Karpas-422 (cell line): ENCODE measurements around the gene PTGES2. TPM values are rescaled to one million over a fixed set of nuclear protein-coding genes. Genes with fewer than 3 reads are reported as not detected.
A peak's percentile ranks its signal among the peaks of the same experiment; 100 is the strongest.
"Not testable (repeated sequence)": the region's sequence is repeated elsewhere in the genome, so short reads cannot be mapped to it uniquely, and the experiment has no call there.

Experiments
- DNase-seq: peaks from one replicate; pipeline ENCODE4 v3.0.0-alpha.2; 2015
- H2AFZ ChIP-seq: fragments of 200-600 bp; sonication (generic); 2 replicates; pipeline ENCODE4 v1.6.1; 2014; ENCODE audit warnings: antibody characterized with exemption, low read length, mixed read lengths
- H3K27ac ChIP-seq: fragments of 200-600 bp; sonication (generic); 2 replicates; pipeline ENCODE4 v1.5.1; 2014; ENCODE audit warnings: mild to moderate bottlenecking, low read length, moderate library complexity
- H3K27me3 ChIP-seq: fragments of 200-600 bp; sonication (generic); 2 replicates; pipeline ENCODE4 v1.6.1; 2014; ENCODE audit warnings: low read length, mixed read lengths
- H3K36me3 ChIP-seq: fragments of 200-600 bp; sonication (generic); 2 replicates; pipeline ENCODE4 v1.6.1; 2014; ENCODE audit warnings: low read length, mixed read lengths; ENCODE audit not compliant: insufficient read depth
- H3K4me1 ChIP-seq: fragments of 200-600 bp; sonication (generic); 2 replicates; pipeline ENCODE4 v1.6.1; 2014; ENCODE audit warnings: mild to moderate bottlenecking, low read length, mixed read lengths
- H3K4me2 ChIP-seq: fragments of 200-600 bp; sonication (generic); 2 replicates; pipeline ENCODE4 v1.6.1; 2014; ENCODE audit warnings: low read length, low read depth, mild to moderate bottlenecking; ENCODE audit not compliant: poor library complexity, severe bottlenecking
- H3K4me3 ChIP-seq: fragments of 200-600 bp; sonication (generic); 2 replicates; pipeline ENCODE4 v1.5.1; 2014; ENCODE audit warnings: mild to moderate bottlenecking, antibody characterized with exemption, low read length, mixed read lengths
- H3K79me2 ChIP-seq: fragments of 200-600 bp; sonication (generic); 2 replicates; pipeline ENCODE4 v1.6.1; 2014; ENCODE audit warnings: mild to moderate bottlenecking, low read length, mixed read lengths
- H3K9ac ChIP-seq: fragments of 200-600 bp; sonication (generic); 2 replicates; pipeline ENCODE4 v1.6.0; 2014; ENCODE audit warnings: low read length
- H3K9me2 ChIP-seq: fragments of 200-600 bp; sonication (generic), shearing (Covaris generic); replicated peaks from 2 replicates; pipeline ENCODE4 v1.6.0; 2014; ENCODE audit warnings: mild to moderate bottlenecking, low read length, moderate library complexity; ENCODE audit not compliant: insufficient read depth
- H3K9me3 ChIP-seq: fragments of 300-700, 200-600 bp; sonication (generic); 2 replicates; pipeline ENCODE4 v1.6.1; 2014; ENCODE audit warnings: low read length, mixed read lengths
- H4K20me1 ChIP-seq: fragments of 200-600 bp; sonication (generic); 2 replicates; pipeline ENCODE4 v1.6.1; 2014; ENCODE audit warnings: mild to moderate bottlenecking, antibody characterized with exemption, low read length, low read depth; ENCODE audit not compliant: insufficient read depth
- total RNA-seq: library from RNA; depleted of rRNA; stranded (reverse); fragments of >200 nt; shearing (Covaris generic); gene quantifications from 2 replicates; pipeline ENCODE4 v1.2.3, GENCODE V29; 2014; ENCODE audit warnings: low replicate concordance

PTGES2 gene
- total RNA-seq, 1 experiment from 2014 or later, result 68.4 TPM

DNA sequence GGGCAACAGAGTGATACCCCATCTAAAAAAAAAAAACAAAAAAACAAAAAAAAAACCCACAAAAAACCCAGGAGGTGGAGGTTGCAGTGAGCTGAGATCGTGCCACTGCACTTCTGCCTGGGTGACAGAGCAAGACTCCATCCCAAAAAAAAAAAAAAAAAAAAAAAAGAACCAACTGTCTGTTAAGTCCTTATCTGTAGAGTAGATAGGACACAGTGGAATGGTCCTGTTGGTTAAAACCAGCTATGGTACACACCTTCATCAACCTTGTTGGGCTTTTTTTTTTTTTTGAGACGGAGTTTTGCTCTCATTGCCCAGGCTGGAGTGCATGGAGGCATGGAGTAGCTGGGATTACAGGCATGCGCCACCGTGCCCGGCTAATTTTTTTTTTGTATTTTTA, 47.3 kb downstream of the PTGES2 start:
- no peaks in the 10 kb centered on the region for H4K20me1 ChIP-seq
- H3K36me3 ChIP-seq, result no peaks in the 10 kb centered on the region
- H3K9ac ChIP-seq, result no peak overlapping the region
- no peak for DNase-seq
- no peaks in the 10 kb centered on the region for H3K4me1 ChIP-seq
- no peak overlapping the region for H3K4me3 ChIP-seq
- no peak overlapping the region for H3K27ac ChIP-seq
- H2AFZ ChIP-seq, result no peak overlapping the region
- H3K9me2 ChIP-seq, result no peaks in the 10 kb centered on the region
- H3K79me2 ChIP-seq, result peaks cover 54% of the 10 kb centered on the region
- no peak overlapping the region for H3K4me2 ChIP-seq
- no peaks in the 10 kb centered on the region for H3K9me3 ChIP-seq
- H3K27me3 ChIP-seq, result no peaks in the 10 kb centered on the region

DNA sequence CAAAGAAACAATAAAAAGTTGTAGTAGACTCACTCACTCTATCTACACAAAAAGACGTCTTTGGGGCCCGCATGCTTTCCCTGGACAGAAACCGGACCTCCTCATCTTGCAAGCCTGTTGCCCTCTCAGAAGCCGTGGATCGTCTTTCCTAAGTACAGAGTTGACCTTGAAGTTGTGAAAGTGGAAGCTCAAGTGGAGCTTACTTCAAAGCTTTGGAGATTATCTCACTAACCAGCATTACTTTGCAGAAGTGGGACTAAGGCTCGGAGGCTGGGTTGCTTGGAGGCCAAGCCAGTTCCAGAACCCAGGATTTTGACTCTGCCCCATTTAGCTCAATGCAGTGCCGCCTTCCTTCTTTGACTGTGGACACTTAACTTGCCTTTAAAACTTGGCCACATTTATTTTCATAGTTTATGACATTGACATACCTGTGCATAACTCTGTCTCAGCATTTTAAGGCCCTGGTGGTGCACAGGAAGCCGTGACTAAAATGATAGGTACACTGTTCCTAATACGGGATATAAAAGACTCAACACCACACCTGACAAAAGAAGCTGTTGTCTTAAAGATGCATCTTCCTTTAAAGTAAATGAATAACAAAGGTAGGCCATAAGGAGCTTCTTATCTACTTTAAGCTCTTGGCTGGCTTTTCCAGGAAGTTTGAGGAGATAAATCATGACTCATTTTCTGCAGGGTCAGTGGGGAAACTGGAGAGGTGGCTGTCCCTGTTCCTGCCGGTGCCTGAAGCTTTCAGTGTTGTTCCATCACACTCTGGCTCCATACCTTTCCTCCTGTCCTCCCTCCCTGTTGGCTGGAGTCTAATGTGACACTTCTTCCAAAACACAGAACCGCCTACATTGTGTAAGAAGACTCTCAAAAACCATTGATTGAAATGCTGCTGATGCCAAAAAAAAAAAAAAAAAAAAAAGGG, 48.8 kb downstream of the PTGES2 start:
- H3K9me2 ChIP-seq, result no peaks in the 10 kb centered on the region
- H2AFZ ChIP-seq, result no peak overlapping the region
- peaks cover 62% of the 10 kb centered on the region for H3K79me2 ChIP-seq
- H4K20me1 ChIP-seq, result no peaks in the 10 kb centered on the region
- no peak overlapping the region for H3K27ac ChIP-seq
- no peak overlapping the region for H3K4me3 ChIP-seq
- H3K4me1 ChIP-seq, result no peaks in the 10 kb centered on the region
- no peaks in the 10 kb centered on the region for H3K27me3 ChIP-seq
- no peaks in the 10 kb centered on the region for H3K36me3 ChIP-seq
- H3K9me3 ChIP-seq, result no peaks in the 10 kb centered on the region
- no peak overlapping the region for H3K9ac ChIP-seq
- no peak overlapping the region for H3K4me2 ChIP-seq
- no peak for DNase-seq

DNA sequence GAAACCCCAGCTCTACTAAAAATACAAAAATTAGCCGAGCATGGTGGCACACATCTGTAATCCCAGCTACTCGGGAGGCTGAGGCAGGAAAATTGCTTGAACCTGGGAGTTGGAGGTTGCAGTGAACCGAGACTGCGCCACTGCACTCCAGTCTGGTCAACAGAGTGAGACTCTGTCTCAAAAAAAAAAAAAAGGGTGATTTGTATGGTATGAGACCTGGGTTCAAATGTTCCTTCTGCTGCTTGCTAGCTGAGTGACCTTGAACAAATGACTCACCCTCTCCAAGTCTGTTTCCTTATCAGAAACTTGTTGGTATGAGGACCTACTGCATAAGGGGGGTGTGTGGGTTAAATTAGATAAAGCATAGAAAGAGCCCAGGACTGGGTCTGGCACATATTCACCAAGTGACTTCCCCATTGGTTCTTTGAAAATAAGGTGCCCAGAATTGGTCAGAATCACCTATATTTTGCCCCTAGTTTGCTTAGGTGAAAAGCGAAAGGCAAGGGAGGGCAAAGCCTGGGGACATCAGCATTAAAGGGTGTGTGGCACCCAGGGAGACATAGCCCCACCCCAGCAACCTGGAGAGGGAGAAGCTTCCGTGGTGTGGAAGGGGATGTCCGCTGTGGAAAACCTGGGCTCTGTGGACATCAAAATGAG, 49.6 kb downstream of the PTGES2 start:
- Histone ChIP-seq H3K27me3 (no peaks in the 10 kb centered on the region), H3K4me1 (peaks cover 5% of the 10 kb centered on the region), H3K4me3 (no peak overlapping the region), H3K27ac (no peak overlapping the region), H3K9me2 (no peaks in the 10 kb centered on the region), H3K36me3 (no peaks in the 10 kb centered on the region), H2AFZ (no peak overlapping the region), H3K4me2 (no peak overlapping the region), H3K79me2 (peaks cover 70% of the 10 kb centered on the region), H3K9ac (no peak overlapping the region), H3K9me3 (no peaks in the 10 kb centered on the region), H4K20me1 (no peaks in the 10 kb centered on the region)
- no peak for DNase-seq

DNA sequence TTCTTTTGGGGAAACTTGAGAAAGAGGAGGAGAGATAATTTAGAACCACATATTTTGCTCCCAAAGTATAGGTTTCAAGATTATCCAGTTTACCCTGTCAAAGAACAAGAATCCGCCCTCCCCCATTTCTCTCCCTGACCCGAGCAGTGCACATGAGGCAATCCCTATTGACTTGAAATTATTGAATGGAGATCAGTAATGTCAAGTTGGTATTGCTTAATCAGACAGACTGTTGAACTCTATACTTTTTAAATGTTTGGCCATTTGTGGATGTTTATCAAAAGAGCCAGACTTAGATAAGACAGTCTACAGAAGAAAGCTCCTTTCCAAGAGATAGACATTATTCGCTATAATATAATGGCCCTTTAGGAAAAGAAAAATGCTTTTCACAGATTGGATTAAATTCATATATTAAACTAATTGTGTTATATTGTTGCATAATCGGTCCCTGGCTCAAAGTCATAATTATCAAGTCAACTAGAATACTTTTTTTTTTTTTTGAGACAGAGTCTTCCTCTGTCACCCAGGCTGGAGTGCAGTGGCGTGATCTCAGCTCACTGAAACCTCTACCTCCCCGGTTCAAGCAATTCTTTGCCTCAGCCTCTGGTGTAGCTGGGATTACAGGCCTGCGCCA, 54.2 kb downstream of the PTGES2 start:
- peak overlapping the region; percentile 57 for H3K9ac ChIP-seq
- peaks cover 35% of the 10 kb centered on the region for H3K4me1 ChIP-seq
- no peaks in the 10 kb centered on the region; the same call in 1 of the 2 replicates for H4K20me1 ChIP-seq
- H3K4me2 ChIP-seq, result peak overlapping the region; percentile 67
- peak overlapping the region; percentile 86 for H3K27ac ChIP-seq
- peaks cover 87% of the 10 kb centered on the region for H3K79me2 ChIP-seq
- H3K27me3 ChIP-seq, result no peaks in the 10 kb centered on the region
- H3K9me2 ChIP-seq, result no peaks in the 10 kb centered on the region
- no peaks in the 10 kb centered on the region for H3K36me3 ChIP-seq
- H2AFZ ChIP-seq, result no peak overlapping the region
- no peak for DNase-seq
- no peaks in the 10 kb centered on the region for H3K9me3 ChIP-seq
- peak overlapping the region; percentile 54; the same call in 1 of the 2 replicates for H3K4me3 ChIP-seq

DNA sequence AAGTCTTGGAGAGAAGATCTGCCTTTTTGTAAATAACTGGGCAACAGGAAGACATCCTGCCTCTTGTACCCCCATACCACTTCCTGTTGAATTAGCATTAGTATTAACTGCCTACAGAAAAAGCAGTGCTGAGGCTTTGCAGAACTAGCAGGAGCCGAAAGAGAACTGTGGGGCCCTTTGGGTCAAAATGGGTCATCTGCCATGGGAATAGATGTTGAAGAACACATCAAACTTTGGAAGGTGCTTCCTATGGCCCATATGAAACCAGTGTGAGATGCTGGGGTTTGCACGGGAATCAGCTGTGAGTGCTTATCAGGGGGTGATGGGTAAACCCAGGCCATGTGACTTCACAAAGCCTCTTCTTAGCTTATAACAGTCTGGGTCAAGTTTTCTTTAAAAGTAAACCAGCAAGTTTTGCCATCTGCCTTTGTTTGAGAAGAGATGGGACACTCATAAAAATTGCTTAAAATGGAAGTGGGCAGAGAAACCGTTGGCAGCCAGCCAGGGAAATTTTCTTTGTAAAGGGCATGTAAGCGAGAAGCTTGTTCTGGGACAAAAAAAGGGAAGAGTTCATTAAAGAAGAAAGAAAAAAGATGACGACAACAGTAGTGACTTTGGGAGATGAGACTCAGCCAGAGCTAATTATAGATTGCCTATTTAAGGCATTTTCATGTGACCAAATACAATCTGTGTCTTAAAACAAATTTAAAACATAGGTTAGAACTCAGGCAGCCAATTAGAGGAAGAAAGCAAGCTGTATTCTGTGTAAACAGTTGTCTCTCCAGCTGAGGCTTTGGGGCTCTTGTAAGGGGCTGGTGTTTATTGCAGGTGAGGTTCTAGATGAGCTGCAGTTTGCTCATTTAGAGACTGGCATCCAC, 55.1 kb downstream of the PTGES2 start:
- Histone ChIP-seq H3K4me3 (peak overlapping the region; percentile 54), H3K9me3 (no peaks in the 10 kb centered on the region), H2AFZ (peak overlapping the region; percentile 13; the same call in 1 of the 2 replicates), H3K36me3 (no peaks in the 10 kb centered on the region), H3K9me2 (no peaks in the 10 kb centered on the region), H3K9ac (peak overlapping the region; percentile 57), H3K27me3 (no peaks in the 10 kb centered on the region), H3K27ac (peak overlapping the region; percentile 86), H3K4me1 (peaks cover 38% of the 10 kb centered on the region), H3K79me2 (peaks cover 79% of the 10 kb centered on the region), H3K4me2 (peak overlapping the region; percentile 67), H4K20me1 (no peaks in the 10 kb centered on the region; the same call in 1 of the 2 replicates)
- DNase-seq, result peak; percentile 79

DNA sequence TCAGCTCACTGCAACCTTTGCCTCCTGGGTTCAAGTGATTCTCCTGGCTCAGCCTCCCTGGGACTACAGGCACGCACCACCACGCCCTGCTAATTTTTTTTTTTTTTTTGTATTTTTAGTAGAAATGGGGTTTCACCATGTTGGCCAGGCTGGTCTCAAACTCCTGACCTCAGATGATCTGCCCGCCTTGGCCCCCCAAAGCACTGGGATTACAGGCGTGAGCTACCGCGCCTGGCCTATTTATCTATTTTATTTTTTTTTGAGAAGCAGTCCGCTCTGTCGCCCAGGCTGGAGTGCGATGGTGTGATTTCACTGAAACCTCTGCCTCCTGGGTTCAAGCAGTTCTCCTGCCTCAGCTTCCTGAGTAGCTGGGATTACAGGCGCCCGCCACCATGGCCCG, 56.1 kb downstream of the PTGES2 start:
- H2AFZ ChIP-seq, DNase-seq, H3K9me2 ChIP-seq, H3K36me3 ChIP-seq, H3K9me3 ChIP-seq, H3K27me3 ChIP-seq, H4K20me1 ChIP-seq: not testable (repeated sequence)
- peak overlapping the region; percentile 54 for H3K4me3 ChIP-seq
- peak overlapping the region; percentile 67 for H3K4me2 ChIP-seq
- peaks cover 76% of the 10 kb centered on the region for H3K79me2 ChIP-seq
- peak overlapping the region; percentile 86 for H3K27ac ChIP-seq
- peak overlapping the region; percentile 57 for H3K9ac ChIP-seq
- peaks cover 44% of the 10 kb centered on the region for H3K4me1 ChIP-seq

DNA sequence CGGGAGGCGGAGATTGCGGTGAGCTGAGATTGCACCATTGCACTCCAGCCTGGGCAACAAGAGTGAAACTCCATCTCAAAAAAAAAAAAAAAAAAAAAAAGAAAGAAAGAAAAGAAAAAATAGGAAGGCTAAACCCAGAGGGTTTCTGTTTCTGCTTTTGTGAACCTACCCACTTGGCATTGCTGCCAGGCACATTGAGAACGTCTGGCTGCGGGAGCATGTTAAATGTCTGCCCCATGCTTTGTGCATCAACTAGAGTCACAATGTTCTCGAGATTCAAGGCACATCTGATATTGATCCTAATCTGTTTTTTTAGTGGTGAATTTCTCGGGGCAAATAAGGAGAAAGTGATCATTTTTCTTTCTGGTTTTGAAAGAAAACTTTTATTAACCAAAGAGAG, 56.7 kb downstream of the PTGES2 start:
- Histone ChIP-seq H3K36me3 (no peaks in the 10 kb centered on the region), H3K9ac (no peak overlapping the region), H4K20me1 (no peaks in the 10 kb centered on the region; the same call in 1 of the 2 replicates), H3K9me3 (no peaks in the 10 kb centered on the region), H3K9me2 (no peaks in the 10 kb centered on the region), H3K79me2 (peaks cover 82% of the 10 kb centered on the region), H3K4me1 (peaks cover 50% of the 10 kb centered on the region), H3K4me2 (no peak overlapping the region), H3K27me3 (no peaks in the 10 kb centered on the region), H3K27ac (no peak overlapping the region), H3K4me3 (no peak overlapping the region), H2AFZ (no peak overlapping the region)
- no peak for DNase-seq
